SK-N-SH (cell line): ENCODE measurements around the gene CCDC122. TPM values are rescaled to one million over a fixed set of nuclear protein-coding genes. Genes with fewer than 3 reads are reported as not detected.

Source experiments
- CTCF ChIA-PET: fragments of 300-600, 350-600 bp; formaldehyde crosslinking; extraction: SDS; loops from one replicate; lab custom pipeline; 2021; lab: Yijun Ruan, JAX
- POLR2A ChIA-PET: fragments of 350-600 bp; sonication (Branson Sonifier 250); formaldehyde crosslinking; extraction: SDS; loops from one replicate; lab custom pipeline; 2020; ENCODE audit warnings: antibody characterized with exemption, inconsistent platforms; lab: Yijun Ruan, JAX
- DNase-seq: peaks from one replicate; pipeline ENCODE4 v3.0.0; 2012
- H2AFZ ChIP-seq: fragments of 200-600 bp; sonication (generic); 2 replicates; pipeline ENCODE4 v1.8.1; 2016; ENCODE audit warnings: antibody characterized with exemption, mild to moderate bottlenecking, low read depth
- H3F3A ChIP-seq: fragments of 200-600 bp; sonication (generic); replicated peaks from 2 replicates; pipeline ENCODE3; 2016; ENCODE audit warnings: antibody characterized with exemption, mild to moderate bottlenecking; ENCODE audit not compliant: insufficient read depth
- H3K27ac ChIP-seq, 2 experiments: fragments of 200-500 bp in 1 of 2; fragments of 200-600 bp in 1 of 2; sonication (Bioruptor generic) in 1 of 2; sonication (generic), shearing (Covaris generic) in 1 of 2; 2 replicates each; pipeline versions ENCODE4 v1.5.1 to v1.6.1; 2014 to 2016; ENCODE audit warnings: low read depth in 2 of 2, inconsistent platforms in 1 of 2, low read length in 1 of 2, mild to moderate bottlenecking in 1 of 2, mixed read lengths in 1 of 2
- H3K27me3 ChIP-seq: fragments of 200-600 bp; sonication (generic), shearing (Covaris generic); 2 replicates; pipeline ENCODE4 v1.6.1; 2016; ENCODE audit warnings: mixed run types; ENCODE audit not compliant: insufficient read depth
- H3K36me3 ChIP-seq, 2 experiments: fragments of 200-500 bp in 1 of 2; fragments of 200-600 bp in 1 of 2; sonication (Bioruptor generic) in 1 of 2; sonication (generic) in 1 of 2; replicated peaks in 1 of 2; 2 replicates each; pipeline versions ENCODE3 to v1.5.1; 2014 to 2016; ENCODE audit warnings: low read length in 1 of 2, mild to moderate bottlenecking in 1 of 2; ENCODE audit not compliant: insufficient read depth in 2 of 2, control insufficient read depth in 1 of 2
- H3K4me1 ChIP-seq, 2 experiments: fragments of 200-500 bp in 1 of 2; fragments of 200-600 bp in 1 of 2; sonication (Bioruptor generic) in 1 of 2; sonication (generic), shearing (Covaris generic) in 1 of 2; 2 replicates each; pipeline versions ENCODE4 v1.5.1 to v1.6.1; 2014 to 2016; ENCODE audit warnings: low read depth in 1 of 2, low read length in 1 of 2, mixed run types in 1 of 2; ENCODE audit not compliant: insufficient read depth in 2 of 2, control insufficient read depth in 1 of 2
- H3K4me2 ChIP-seq: fragments of 200-600 bp; sonication (generic), shearing (Covaris generic); 2 replicates; pipeline ENCODE4 v1.6.1; 2017; ENCODE audit warnings: mixed run types
- H3K4me3 ChIP-seq, 2 experiments: fragments of 200-500 bp in 1 of 2; fragments of 200-600 bp in 1 of 2; sonication (Bioruptor generic) in 1 of 2; sonication (generic), shearing (Covaris generic) in 1 of 2; 2 replicates each; pipeline versions ENCODE4 v1.5.1 to v1.8.1; 2014 to 2016; ENCODE audit warnings: low read depth in 2 of 2, inconsistent platforms in 1 of 2, low read length in 1 of 2, mild to moderate bottlenecking in 1 of 2, mixed read lengths in 1 of 2, moderate library complexity in 1 of 2
- H3K79me2 ChIP-seq: fragments of 200-600 bp; sonication (generic); 2 replicates; pipeline ENCODE4 v1.8.1; 2017; ENCODE audit warnings: mild to moderate bottlenecking; ENCODE audit not compliant: insufficient read depth
- H3K9ac ChIP-seq: fragments of 200-600 bp; sonication (generic); 2 replicates; pipeline ENCODE4 v1.6.1; 2017; ENCODE audit warnings: mixed run types
- H3K9me2 ChIP-seq: fragments of 200-600 bp; sonication (generic); 2 replicates; pipeline ENCODE4 v1.6.1; 2017; ENCODE audit warnings: mixed run types
- H3K9me3 ChIP-seq: fragments of 200-600 bp; sonication (generic); 2 replicates; pipeline ENCODE4 v1.6.1; 2017; ENCODE audit warnings: mixed run types, mild to moderate bottlenecking, moderate library complexity
- H4K20me1 ChIP-seq: fragments of 200-600 bp; sonication (generic); 2 replicates; pipeline ENCODE4 v1.6.1; 2017; ENCODE audit warnings: mild to moderate bottlenecking, mixed run types; ENCODE audit not compliant: insufficient read depth
- CHD2 ChIP-seq: fragments of 150-350 bp; IDR thresholded peaks from 2 replicates; pipeline ENCODE4 v1.6.1; 2018; ENCODE audit warnings: low read length; ENCODE audit not compliant: partially characterized antibody
- ELF1 ChIP-seq: IDR thresholded peaks from 2 replicates; pipeline ENCODE4 v1.4.0; 2012
- EP300 ChIP-seq, 2 experiments: IDR thresholded peaks; 2 replicates each; pipeline versions ENCODE4 v1.4.0 to v1.6.1; 2012; ENCODE audit warnings: borderline replicate concordance in 1 of 2, low read depth in 1 of 2, low read length in 1 of 2
- EZH2phosphoT487 ChIP-seq: fragments of 200-600 bp; sonication (generic); IDR thresholded peaks from 2 replicates; pipeline ENCODE4 v1.6.1; 2017; ENCODE audit warnings: low read depth, mixed run types, mild to moderate bottlenecking, antibody characterized with exemption, moderate library complexity, borderline replicate concordance
- FOXM1 ChIP-seq: IDR thresholded peaks from 2 replicates; pipeline ENCODE4 v1.4.0; 2012; ENCODE audit warnings: low read depth, mild to moderate bottlenecking
- GABPA ChIP-seq: IDR thresholded peaks from 2 replicates; pipeline ENCODE4 v1.4.0; 2012; ENCODE audit warnings: low read depth, mild to moderate bottlenecking
- MAX ChIP-seq: IDR thresholded peaks from 2 replicates; pipeline ENCODE4 v1.4.0; 2012; ENCODE audit warnings: low read depth
- MEF2A ChIP-seq: IDR thresholded peaks from 2 replicates; pipeline ENCODE4 v1.4.0; 2012; ENCODE audit warnings: low read depth, borderline replicate concordance
- MXI1 ChIP-seq: IDR thresholded peaks from 2 replicates; pipeline ENCODE4 v1.6.1; 2012; ENCODE audit warnings: mild to moderate bottlenecking, low read depth, low read length, improper control_type of control experiment
- NFIC ChIP-seq: IDR thresholded peaks from 2 replicates; pipeline ENCODE4 v1.4.0; 2012; ENCODE audit warnings: borderline replicate concordance
- NRF1 ChIP-seq: IDR thresholded peaks from 2 replicates; pipeline ENCODE4 v1.6.1; 2012; ENCODE audit warnings: low read depth, mild to moderate bottlenecking, low read length
- POLR2AphosphoS5 ChIP-seq: IDR thresholded peaks from 2 replicates; pipeline ENCODE4 v1.6.1; 2012; ENCODE audit warnings: low read depth, low read length
- RAD21 ChIP-seq: IDR thresholded peaks from 2 replicates; pipeline ENCODE4 v1.6.1; 2012; ENCODE audit warnings: mild to moderate bottlenecking, low read length
- RXRA ChIP-seq: IDR thresholded peaks from 2 replicates; pipeline ENCODE4 v1.4.0; 2012; ENCODE audit warnings: low read depth, mild to moderate bottlenecking, borderline replicate concordance
- SMC3 ChIP-seq: IDR thresholded peaks from 2 replicates; pipeline ENCODE4 v1.6.1; 2012; ENCODE audit warnings: low read depth, low read length, improper control_type of control experiment
- TCF12 ChIP-seq: IDR thresholded peaks from 2 replicates; pipeline ENCODE4 v1.4.0; 2012
- USF2 ChIP-seq: fragments of 150-350 bp; IDR thresholded peaks from 2 replicates; pipeline ENCODE4 v1.6.1; 2017; ENCODE audit warnings: antibody characterized with exemption, low read length, low read depth, borderline replicate concordance
- YY1 ChIP-seq: IDR thresholded peaks from 2 replicates; pipeline ENCODE4 v1.4.0; 2012; ENCODE audit warnings: low read depth, mild to moderate bottlenecking
- WGBS: methylation state at CpG from one replicate; pipeline ENCODE4 v1.1.6; 2017; ENCODE audit warnings: low lambda C conversion rate; 5-methylcytosine and 5-hydroxymethylcytosine counted together
- polyA plus RNA-seq, 3 experiments: library from polyadenylated mRNA; depleted of rRNA; stranded (reverse); fragments of >200 nt; gene quantifications; 2 replicates each; pipeline ENCODE4 v1.2.3, GENCODE V29; 2012
- TF ChIP-seq, protein P1 (sequence below): IDR thresholded peaks from 2 replicates; pipeline ENCODE4 v1.6.1; 2012; ENCODE audit warnings: mild to moderate bottlenecking, low read depth, low read length, moderate library complexity
- TF ChIP-seq, protein P2 (sequence below): fragments of 150-350 bp; IDR thresholded peaks from 2 replicates; pipeline ENCODE4 v1.6.1; 2016; ENCODE audit warnings: mild to moderate bottlenecking, low read depth, low read length
- TF ChIP-seq, protein P3 (sequence below): IDR thresholded peaks from 2 replicates; pipeline ENCODE4 v1.4.0; 2012; ENCODE audit warnings: low read depth, borderline replicate concordance

Gene CCDC122
- polyA plus RNA-seq, 1 of the 3 experiments (the other 2 are of a cell fraction) = 1.4 TPM

DNA sequence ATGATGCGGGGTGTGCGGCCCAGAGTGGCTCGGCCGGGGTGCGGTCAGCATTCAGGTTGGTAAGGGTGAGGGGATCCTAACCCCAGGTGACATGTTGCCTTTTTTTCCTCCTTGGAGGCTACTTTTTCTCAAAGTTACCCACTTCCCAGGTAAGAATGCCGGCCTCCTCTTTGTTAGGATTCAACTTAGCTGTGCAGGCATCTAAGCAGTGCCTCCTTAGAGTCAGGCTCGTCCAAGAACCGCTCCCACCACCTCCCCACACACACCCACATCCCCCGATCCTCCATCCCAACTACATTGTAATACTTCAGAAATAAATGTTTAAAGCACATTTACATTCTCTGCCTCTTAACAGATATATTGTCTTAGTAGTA is 92.0 kb downstream of the CCDC122 start (continued):
- TF ChIP-seq, protein P1, sequence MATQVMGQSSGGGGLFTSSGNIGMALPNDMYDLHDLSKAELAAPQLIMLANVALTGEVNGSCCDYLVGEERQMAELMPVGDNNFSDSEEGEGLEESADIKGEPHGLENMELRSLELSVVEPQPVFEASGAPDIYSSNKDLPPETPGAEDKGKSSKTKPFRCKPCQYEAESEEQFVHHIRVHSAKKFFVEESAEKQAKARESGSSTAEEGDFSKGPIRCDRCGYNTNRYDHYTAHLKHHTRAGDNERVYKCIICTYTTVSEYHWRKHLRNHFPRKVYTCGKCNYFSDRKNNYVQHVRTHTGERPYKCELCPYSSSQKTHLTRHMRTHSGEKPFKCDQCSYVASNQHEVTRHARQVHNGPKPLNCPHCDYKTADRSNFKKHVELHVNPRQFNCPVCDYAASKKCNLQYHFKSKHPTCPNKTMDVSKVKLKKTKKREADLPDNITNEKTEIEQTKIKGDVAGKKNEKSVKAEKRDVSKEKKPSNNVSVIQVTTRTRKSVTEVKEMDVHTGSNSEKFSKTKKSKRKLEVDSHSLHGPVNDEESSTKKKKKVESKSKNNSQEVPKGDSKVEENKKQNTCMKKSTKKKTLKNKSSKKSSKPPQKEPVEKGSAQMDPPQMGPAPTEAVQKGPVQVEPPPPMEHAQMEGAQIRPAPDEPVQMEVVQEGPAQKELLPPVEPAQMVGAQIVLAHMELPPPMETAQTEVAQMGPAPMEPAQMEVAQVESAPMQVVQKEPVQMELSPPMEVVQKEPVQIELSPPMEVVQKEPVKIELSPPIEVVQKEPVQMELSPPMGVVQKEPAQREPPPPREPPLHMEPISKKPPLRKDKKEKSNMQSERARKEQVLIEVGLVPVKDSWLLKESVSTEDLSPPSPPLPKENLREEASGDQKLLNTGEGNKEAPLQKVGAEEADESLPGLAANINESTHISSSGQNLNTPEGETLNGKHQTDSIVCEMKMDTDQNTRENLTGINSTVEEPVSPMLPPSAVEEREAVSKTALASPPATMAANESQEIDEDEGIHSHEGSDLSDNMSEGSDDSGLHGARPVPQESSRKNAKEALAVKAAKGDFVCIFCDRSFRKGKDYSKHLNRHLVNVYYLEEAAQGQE = no peak
- no peak for TF ChIP-seq NRF1
- TF ChIP-seq MAX = no peak
- TF ChIP-seq, protein P2, sequence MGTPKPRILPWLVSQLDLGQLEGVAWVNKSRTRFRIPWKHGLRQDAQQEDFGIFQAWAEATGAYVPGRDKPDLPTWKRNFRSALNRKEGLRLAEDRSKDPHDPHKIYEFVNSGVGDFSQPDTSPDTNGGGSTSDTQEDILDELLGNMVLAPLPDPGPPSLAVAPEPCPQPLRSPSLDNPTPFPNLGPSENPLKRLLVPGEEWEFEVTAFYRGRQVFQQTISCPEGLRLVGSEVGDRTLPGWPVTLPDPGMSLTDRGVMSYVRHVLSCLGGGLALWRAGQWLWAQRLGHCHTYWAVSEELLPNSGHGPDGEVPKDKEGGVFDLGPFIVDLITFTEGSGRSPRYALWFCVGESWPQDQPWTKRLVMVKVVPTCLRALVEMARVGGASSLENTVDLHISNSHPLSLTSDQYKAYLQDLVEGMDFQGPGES = no peak
- no peak for TF ChIP-seq MEF2A
- no peak for TF ChIP-seq CHD2
- TF ChIP-seq SMC3 = no peak
- no peak for TF ChIP-seq GABPA
- TF ChIP-seq MXI1 = no peak; the same call in 1 of the 2 replicates
- no peak for TF ChIP-seq ELF1

DNA sequence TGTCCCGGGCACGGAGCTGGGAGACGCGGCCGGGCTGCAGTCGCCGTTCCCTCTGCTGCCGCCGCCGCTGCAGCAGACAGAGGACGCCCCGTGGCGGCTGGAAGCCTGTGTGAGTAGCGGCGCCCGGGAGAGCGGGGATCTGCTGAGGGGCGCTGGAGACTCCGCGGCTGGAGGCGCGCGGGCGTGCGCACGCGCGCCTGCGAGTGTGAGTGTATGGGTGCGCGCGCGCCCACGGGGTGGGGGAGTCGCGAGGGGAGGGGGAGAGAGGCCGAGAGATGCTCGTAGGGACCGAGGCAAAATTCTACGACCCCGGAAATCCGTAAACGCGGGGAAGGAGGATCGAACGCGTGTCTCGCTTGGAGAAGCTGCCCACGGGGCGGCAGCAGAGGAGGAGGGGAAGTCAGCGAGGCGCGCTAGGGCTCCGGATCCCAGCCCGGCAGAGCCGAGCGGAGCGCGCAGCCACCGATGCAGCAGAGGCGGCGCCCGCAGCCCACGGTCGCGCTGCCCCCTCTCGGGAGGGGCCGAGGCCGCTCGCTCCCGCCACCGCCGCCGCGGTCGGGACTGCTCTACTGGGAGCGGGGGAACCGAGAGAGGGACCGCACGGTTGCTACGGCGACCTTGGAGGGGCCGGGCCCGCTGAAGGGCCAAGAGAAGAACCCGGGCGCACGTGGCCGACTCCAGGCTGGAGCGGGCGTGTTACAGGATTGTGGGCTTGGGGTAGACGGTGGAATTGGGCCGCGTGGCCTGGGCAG is 92.6 kb downstream of the CCDC122 start, which contains the start of gene ENOX1:
ENOX1 (minus strand) TSS at position 207 of the 752 bp plus-strand sequence.
- Histone ChIP-seq H3K4me3 (peak within 1 kb of the TSS; percentile 72 to 73), H3K36me3 (no peaks in the 10 kb centered on the region), H3K4me1 (peaks cover 0 to 23% of the 10 kb centered on the region in 2 experiments; a peak in 3 of 4 replicates), H3K27me3 (no peaks in the 10 kb centered on the region), H3K79me2 (no peaks in the 10 kb centered on the region), H2AFZ (peak within 1 kb of the TSS; percentile 86), H3K9ac (peak within 1 kb of the TSS; percentile 62), H3K9me3 (no peaks in the 10 kb centered on the region), H3K4me2 (peak within 1 kb of the TSS; percentile 90), H3K9me2 (no peaks in the 10 kb centered on the region), H4K20me1 (no peaks in the 10 kb centered on the region), H3K27ac (peak within 1 kb of the TSS; percentile 41 to 47; a peak in 3 of 4 replicates), H3F3A (peaks cover 37% of the 10 kb centered on the region)
- ChIA-PET POLR2A (interaction anchor here (1.6 kb wide), 1 partner anchor 19 kb away, joined by 5 read pairs; no protein-coding TSS in a partner anchor), CTCF (interaction anchor here (0.8 to 1.8 kb wide), 8 partner anchors 9 to 701 kb away, joined by 3 to 8 read pairs (median 4); no protein-coding TSS in a partner anchor)
- peak; percentile 92 for DNase-seq
- WGBS = 3% methylated on average over 18 of the region's 93 CpGs
- no peak for TF ChIP-seq USF2
- no peak for TF ChIP-seq TCF12
- peak; percentile 52 for TF ChIP-seq RAD21
- TF ChIP-seq YY1 = no peak
- no peak for TF ChIP-seq POLR2AphosphoS5
- 0 out of 2 replicates have a peak, but pooled peaks have one; percentile 27 for TF ChIP-seq FOXM1
- TF ChIP-seq SMC3 = peak; percentile 29
- TF ChIP-seq EP300 (IDR thresholded peaks at IDR 0.05; ENCODE audit: borderline replicate concordance in 1 of 2, low read depth in 1 of 2, low read length in 1 of 2) = no peak
- no peak for TF ChIP-seq RXRA
- TF ChIP-seq, protein P3, sequence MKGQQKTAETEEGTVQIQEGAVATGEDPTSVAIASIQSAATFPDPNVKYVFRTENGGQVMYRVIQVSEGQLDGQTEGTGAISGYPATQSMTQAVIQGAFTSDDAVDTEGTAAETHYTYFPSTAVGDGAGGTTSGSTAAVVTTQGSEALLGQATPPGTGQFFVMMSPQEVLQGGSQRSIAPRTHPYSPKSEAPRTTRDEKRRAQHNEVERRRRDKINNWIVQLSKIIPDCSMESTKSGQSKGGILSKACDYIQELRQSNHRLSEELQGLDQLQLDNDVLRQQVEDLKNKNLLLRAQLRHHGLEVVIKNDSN = no peak; the same call in 1 of the 2 replicates
- no peak for TF ChIP-seq EZH2phosphoT487
- TF ChIP-seq NFIC = peak; percentile 21; the same call in 1 of the 2 replicates
